H1 (cell line): ENCODE data around the gene PRKCA. TPM values are rescaled to one million over a fixed set of nuclear protein-coding genes. Genes with fewer than 3 reads are reported as not detected.

Experiments used
- CTCF ChIA-PET: fragments of 300-600 bp; sonication (Branson Sonifier 250); formaldehyde crosslinking; loops from one replicate; lab custom pipeline; 2021; ENCODE audit not compliant: partially characterized antibody; lab: Charles Lee
- POLR2A ChIA-PET: fragments of 300-600 bp; sonication (Branson Sonifier 250); formaldehyde crosslinking; loops from one replicate; lab custom pipeline; 2021; ENCODE audit warnings: inconsistent platforms; ENCODE audit not compliant: partially characterized antibody; lab: Charles Lee
- DNase-seq, 2 experiments: peaks; one replicate each; pipeline versions ENCODE4 v3.0.0 to v3.0.0-alpha.2; 2010 to 2022; ENCODE audit warnings: low spot score in 2 of 2, low read depth in 1 of 2, mixed read lengths in 1 of 2
- FAIRE-seq: peaks from 2 replicates; lab custom pipeline; 2011; peaks lifted over from hg19 to GRCh38; lab: Jason Lieb, UNC
- H2AFZ ChIP-seq: 2 replicates; pipeline ENCODE4 v1.8.1; 2012; ENCODE audit warnings: low read length, inconsistent platforms
- H2AK5ac ChIP-seq: 2 replicates; pipeline ENCODE4 v1.6.1; 2013; ENCODE audit warnings: low read depth, low read length
- H2BK120ac ChIP-seq: replicated peaks from 2 replicates; pipeline ENCODE3; 2013; ENCODE audit warnings: low read depth, low read length, inconsistent platforms
- H2BK12ac ChIP-seq: 2 replicates; pipeline ENCODE4 v1.6.1; 2013; ENCODE audit warnings: low read depth, low read length
- H2BK15ac ChIP-seq: 2 replicates; pipeline ENCODE4 v1.6.1; 2013; ENCODE audit warnings: low read length
- H2BK20ac ChIP-seq: 2 replicates; pipeline ENCODE4 v1.6.1; 2013; ENCODE audit warnings: low read length
- H2BK5ac ChIP-seq: 2 replicates; pipeline ENCODE4 v1.6.1; 2013; ENCODE audit warnings: low read depth, low read length
- H3K14ac ChIP-seq: 2 replicates; pipeline ENCODE4 v1.6.1; 2013; ENCODE audit warnings: inconsistent platforms; ENCODE audit not compliant: insufficient read length
- H3K18ac ChIP-seq: 2 replicates; pipeline ENCODE4 v1.6.1; 2013; ENCODE audit warnings: low read length; ENCODE audit errors: extremely low read depth
- H3K23ac ChIP-seq: 2 replicates; pipeline ENCODE4 v1.6.1; 2013; ENCODE audit warnings: inconsistent platforms; ENCODE audit not compliant: insufficient read length
- H3K23me2 ChIP-seq: 2 replicates; pipeline ENCODE4 v1.6.1; 2013; ENCODE audit warnings: low read depth, low read length
- H3K27ac ChIP-seq: 2 replicates; pipeline ENCODE4 v1.6.1; 2011; ENCODE audit warnings: low read depth, low read length, inconsistent platforms
- H3K27me3 ChIP-seq, 4 experiments: replicated peaks in 1 of 4; 1 replicate in 1 of 4; 2 replicates in 3 of 4; pipeline versions ENCODE4 v1.6.1 to v1.8.1; 2011 to 2013; ENCODE audit warnings: low read length in 3 of 4, mild to moderate bottlenecking in 3 of 4, inconsistent platforms in 2 of 4, mixed read lengths in 2 of 4, moderate library complexity in 1 of 4; ENCODE audit not compliant: control insufficient read depth in 3 of 4, insufficient read depth in 3 of 4; ENCODE audit errors: extremely low read depth in 1 of 4
- H3K36me3 ChIP-seq, 4 experiments: 2 replicates each; pipeline versions ENCODE4 v1.6.1 to v1.8.1; 2011 to 2013; ENCODE audit warnings: mild to moderate bottlenecking in 4 of 4, low read length in 3 of 4, moderate library complexity in 2 of 4, control low read depth in 1 of 4, inconsistent platforms in 1 of 4; ENCODE audit not compliant: insufficient read depth in 4 of 4, control insufficient read depth in 2 of 4
- H3K4ac ChIP-seq: replicated peaks from 2 replicates; pipeline ENCODE3; 2013; ENCODE audit warnings: low read length, low read depth, mixed read lengths, inconsistent platforms; ENCODE audit not compliant: insufficient read length
- H3K4me1 ChIP-seq, 4 experiments: replicated peaks in 1 of 4; 1 replicate in 1 of 4; 2 replicates in 3 of 4; pipeline versions ENCODE4 v1.6.1 to v1.8.1; 2011 to 2013; ENCODE audit warnings: low read length in 3 of 4, inconsistent platforms in 2 of 4, mixed read lengths in 1 of 4; ENCODE audit not compliant: insufficient read depth in 4 of 4, control insufficient read depth in 3 of 4
- H3K4me2 ChIP-seq, 2 experiments: 2 replicates each; pipeline versions ENCODE4 v1.6.1 to v1.8.1; 2011 to 2013; ENCODE audit warnings: low read depth in 2 of 2, low read length in 2 of 2, control low read depth in 1 of 2, inconsistent platforms in 1 of 2, mild to moderate bottlenecking in 1 of 2; ENCODE audit not compliant: insufficient read depth in 1 of 2
- H3K4me3 ChIP-seq, 4 experiments: fragments of 200-600, 300-600 bp in 1 of 4; sonication (generic), shearing (Covaris generic), sonication (Bioruptor Twin) in 1 of 4; 2 replicates each; pipeline versions ENCODE4 v1.5.1 to v1.8.1; 2011 to 2016; ENCODE audit warnings: low read length in 4 of 4, low read depth in 3 of 4, control low read depth in 2 of 4, inconsistent platforms in 2 of 4, mild to moderate bottlenecking in 2 of 4, mixed read lengths in 1 of 4, moderate library complexity in 1 of 4; ENCODE audit not compliant: insufficient read depth in 2 of 4; ENCODE audit errors: extremely low read depth in 1 of 4
- H3K56ac ChIP-seq: replicated peaks from 2 replicates; pipeline ENCODE3; 2013; ENCODE audit warnings: low read depth, mild to moderate bottlenecking, mixed read lengths, low read length, inconsistent platforms; ENCODE audit not compliant: insufficient read length
- H3K79me1 ChIP-seq: 2 replicates; pipeline ENCODE4 v1.6.1; 2013; ENCODE audit warnings: low read depth, low read length, control low read depth
- H3K79me2 ChIP-seq, 2 experiments: 2 replicates each; pipeline versions ENCODE4 v1.6.1 to v1.8.1; 2012 to 2013; ENCODE audit warnings: low read length in 2 of 2, mild to moderate bottlenecking in 2 of 2, inconsistent platforms in 1 of 2; ENCODE audit not compliant: insufficient read depth in 2 of 2, control insufficient read depth in 1 of 2
- H3K9ac ChIP-seq, 4 experiments: replicated peaks in 1 of 4; 1 replicate in 1 of 4; 2 replicates in 3 of 4; pipeline versions ENCODE4 v1.6.1 to v1.8.1; 2011 to 2013; ENCODE audit warnings: low read depth in 3 of 4, low read length in 3 of 4, control low read depth in 2 of 4, mild to moderate bottlenecking in 2 of 4, moderate library complexity in 2 of 4, inconsistent platforms in 1 of 4; ENCODE audit errors: extremely low read depth in 1 of 4
- H3K9me3 ChIP-seq, 2 experiments: 2 replicates each; pipeline versions ENCODE4 v1.6.1 to v1.8.1; 2012 to 2013; ENCODE audit warnings: mild to moderate bottlenecking in 2 of 2, moderate library complexity in 2 of 2, control low read depth in 1 of 2, inconsistent platforms in 1 of 2, low read depth in 1 of 2, low read length in 1 of 2, mixed read lengths in 1 of 2; ENCODE audit not compliant: insufficient read depth in 2 of 2
- H4K20me1 ChIP-seq, 2 experiments: replicated peaks in 1 of 2; 2 replicates each; pipeline versions ENCODE3 to v1.8.1; 2011 to 2013; ENCODE audit warnings: inconsistent platforms in 2 of 2, low read length in 2 of 2, mild to moderate bottlenecking in 1 of 2; ENCODE audit not compliant: insufficient read depth in 2 of 2, control insufficient read depth in 1 of 2
- H4K5ac ChIP-seq: 2 replicates; pipeline ENCODE4 v1.6.1; 2013; ENCODE audit warnings: low read length, low read depth, mixed read lengths, inconsistent platforms; ENCODE audit not compliant: insufficient read length
- H4K8ac ChIP-seq: 2 replicates; pipeline ENCODE4 v1.8.0; 2013; ENCODE audit warnings: mild to moderate bottlenecking, moderate library complexity, low read length, inconsistent platforms; ENCODE audit not compliant: insufficient read depth; ENCODE audit errors: extremely low read depth
- H4K91ac ChIP-seq: replicated peaks from 2 replicates; pipeline ENCODE3; 2013; ENCODE audit warnings: low read length, mixed read lengths, inconsistent platforms; ENCODE audit not compliant: insufficient read length
- GTF2F1 ChIP-seq: IDR thresholded peaks from 2 replicates; pipeline ENCODE4 v1.6.1; 2012; ENCODE audit warnings: low read depth, low read length, improper control_type of control experiment, borderline replicate concordance
- TAF1 ChIP-seq: IDR thresholded peaks from 2 replicates; pipeline ENCODE4 v1.6.1; 2011; ENCODE audit warnings: mild to moderate bottlenecking, low read depth, low read length
- WGBS, 2 experiments: shearing (Covaris generic) in 1 of 2; methylation state at CpG; one replicate each; pipeline versions ENCODE4 v1.1.6 to v1.1.7; 2013 to 2015; ENCODE audit warnings: low lambda C conversion rate in 2 of 2, mixed read lengths in 2 of 2, inconsistent platforms in 1 of 2, low coverage in 1 of 2, missing lambda C conversion rate in 1 of 2; ENCODE audit not compliant: insufficient replicate concordance in 2 of 2, insufficient coverage in 1 of 2, insufficient read length in 1 of 2; ENCODE audit errors: extremely low coverage in 1 of 2, missing lambda C conversion rate in 1 of 2; 5-methylcytosine and 5-hydroxymethylcytosine counted together
- polyA plus RNA-seq, 7 experiments: library from polyadenylated mRNA; depleted of rRNA in 3 of 7; stranded (reverse) in 5 of 7; unstranded in 2 of 7; fragments of >200 nt in 5 of 7; fragments of 200-250 nt in 2 of 7; gene quantifications; 1 replicate in 5 of 7; 2 replicates in 1 of 7; 4 replicates in 1 of 7; pipeline versions ENCODE4 v1.2.1 to v1.2.3, GENCODE V29; 2011 to 2013; ENCODE audit warnings: missing spikeins in 2 of 7, mixed read lengths in 2 of 7
- total RNA-seq: library from RNA; stranded (reverse); fragmentation: NEBNext Ultra II Directional; extraction: Animal tissue kit (Norgen Biotek cat#: 25700); gene quantifications from 2 replicates; pipeline ENCODE4 v1.2.1, GENCODE V29; 2021

The PRKCA gene
- total and polyA plus RNA-seq, 2 of the 8 experiments (the other 6 are each of a cell fraction or from before 2014, with no cell fraction given) = 5.8 to 17.8 TPM

DNA sequence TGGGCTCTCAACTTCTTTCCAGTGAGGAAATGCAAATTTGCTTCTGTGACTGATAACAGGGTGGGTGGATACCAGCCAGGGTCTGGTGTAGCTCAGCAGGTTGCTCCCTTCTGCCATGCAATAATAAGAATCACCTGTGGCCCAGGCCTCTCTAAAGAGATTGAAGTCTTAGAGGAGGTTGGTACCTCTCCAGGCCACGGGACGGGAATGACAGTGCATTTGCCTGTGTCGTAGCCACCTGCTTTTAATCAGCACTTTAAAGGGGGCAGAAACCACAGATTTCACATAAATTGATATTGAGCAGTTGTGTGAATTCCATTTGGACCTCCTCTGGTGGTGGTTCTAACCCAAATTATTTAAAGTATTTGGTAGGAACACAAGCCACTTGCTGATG lies 246.9 kb downstream of the PRKCA start:
- H3K4me1 ChIP-seq = peaks cover 5 to 21% (median 16%) of the 10 kb centered on the region in 4 experiments; a peak in 6 of 7 replicates
- H2BK12ac ChIP-seq = peak overlapping the region; percentile 94
- peak overlapping the region; percentile 86 for H2BK20ac ChIP-seq
- no peak overlapping the region; the same call in 1 of the 2 replicates for H2BK15ac ChIP-seq
- no peak overlapping the region for H4K91ac ChIP-seq
- no peak overlapping the region for H3K4ac ChIP-seq
- H3K27me3 ChIP-seq = no peaks in the 10 kb centered on the region
- CTCF ChIA-PET = interaction anchor here (0.7 to 1.6 kb wide), 4 partner anchors 11 to 68 kb away, joined by 3 to 9 read pairs (median 3); no protein-coding TSS in a partner anchor
- no peaks in the 10 kb centered on the region for H4K20me1 ChIP-seq
- H3K27ac ChIP-seq = peak overlapping the region; percentile 72; the same call in 1 of the 2 replicates
- H3K9ac ChIP-seq = no peak overlapping the region
- no peak overlapping the region for H4K8ac ChIP-seq
- peak overlapping the region in 1 of 4 experiments; percentile 25; a peak in 1 of 8 replicates for H3K4me3 ChIP-seq
- POLR2A ChIA-PET = interaction anchor here (0.7 to 1.7 kb wide), 6 partner anchors 9 to 81 kb away, joined by 3 to 6 read pairs (median 4); no protein-coding TSS in a partner anchor
- 0 out of 2 replicates have a peak, but pooled peaks have one; percentile 17 for TF ChIP-seq TAF1
- TF ChIP-seq GTF2F1 = no peak
- TF ChIP-seq, all 59 proteins: peak for 1
- Histone ChIP-seq H2BK120ac (no peak overlapping the region), H3K56ac (no peak overlapping the region), H3K14ac (no peak overlapping the region), H4K5ac (no peak overlapping the region), H3K23me2 (no peaks in the 10 kb centered on the region; the same call in 1 of the 2 replicates), H2AK5ac (no peak overlapping the region; the same call in 1 of the 2 replicates), H3K36me3 (no peaks in the 10 kb centered on the region), H3K79me2 (no peaks in the 10 kb centered on the region; a peak in 1 of 4 replicates), H2BK5ac (peak overlapping the region; percentile 79), H3K79me1 (no peaks in the 10 kb centered on the region; the same call in 1 of the 2 replicates), H2AFZ (no peak overlapping the region), H3K9me3 (0 out of 4 replicates have a peak, but pooled peaks cover 0 to 7% of the 10 kb centered on the region in 2 experiments), H3K4me2 (peak overlapping the region; percentile 32 to 57; a peak in 3 of 4 replicates), H3K18ac (peak overlapping the region; percentile 76; the same call in 1 of the 2 replicates), H3K23ac (no peak overlapping the region)
- FAIRE-seq = no peak
- no peak for DNase-seq
- WGBS, 2 experiments = 48% methylated on average over 3 of the region's 3 CpGs; no CpG with 5 or more reads in 1 of the 2 experiments
